Left ventricle myocardium inferior (tissue), 1 donor: ENCODE measurements around the gene TBL1X. TPM values are rescaled to one million over a fixed set of nuclear protein-coding genes. Genes with fewer than 3 reads are reported as not detected.

Experiments
- DNase-seq: peaks from one replicate; pipeline ENCODE4 v3.0.0-alpha.2; 2020
- H3K27ac ChIP-seq: fragments of 200-600 bp; replicated peaks from 2 replicates; pipeline ENCODE4 v1.8.0; 2021
- H3K27me3 ChIP-seq: fragments of 200-600 bp; 2 replicates; pipeline ENCODE4 v1.8.0; 2021; ENCODE audit warnings: low read depth
- H3K36me3 ChIP-seq: fragments of 200-600 bp; 2 replicates; pipeline ENCODE4 v1.8.0; 2021
- H3K4me1 ChIP-seq: fragments of 200-600 bp; 2 replicates; pipeline ENCODE4 v1.8.0; 2021
- H3K4me3 ChIP-seq: fragments of 200-600 bp; 2 replicates; pipeline ENCODE4 v1.8.0; 2021; ENCODE audit warnings: mild to moderate bottlenecking, moderate library complexity
- H3K9me3 ChIP-seq: fragments of 200-600 bp; replicated peaks from 2 replicates; pipeline ENCODE4 v1.8.0; 2021
- CTCF ChIP-seq: fragments of 200-600 bp; IDR thresholded peaks from 2 replicates; pipeline ENCODE4 v1.8.0; 2021; ENCODE audit warnings: antibody characterized with exemption, mild to moderate bottlenecking, borderline replicate concordance
- intact Hi-C: fragments of 100-400 bp; cut with micrococcal nuclease; formaldehyde crosslinking; loops from one replicate; pipeline ENCODE4 v1.11.0; 2022
- total RNA-seq: library from RNA; stranded (reverse); fragmentation: NEBNext Ultra II Directional; extraction: Animal tissue kit (Norgen Biotek cat#: 25700); gene quantifications from one replicate; pipeline ENCODE4 v1.2.1, GENCODE V29; 2021
- donor health status: DM: no; HTN: yes; CAD: no; lungs with severe emphysema.

The TBL1X gene
- total RNA-seq, 1 donor from 2014 or later = 9.4 TPM

GRCh38 chrX:9606971-9607370, 142.1 kb downstream of the TBL1X start:
- Histone ChIP-seq H3K27ac (no peak overlapping the region), H3K9me3 (no peaks in the 10 kb centered on the region), H3K27me3 (no peaks in the 10 kb centered on the region), H3K4me1 (no peaks in the 10 kb centered on the region), H3K36me3 (no peaks in the 10 kb centered on the region), H3K4me3 (no peak overlapping the region)
- TF ChIP-seq CTCF = no peak
- DNase-seq = no peak
- intact Hi-C loops = no loop called here

DNA sequence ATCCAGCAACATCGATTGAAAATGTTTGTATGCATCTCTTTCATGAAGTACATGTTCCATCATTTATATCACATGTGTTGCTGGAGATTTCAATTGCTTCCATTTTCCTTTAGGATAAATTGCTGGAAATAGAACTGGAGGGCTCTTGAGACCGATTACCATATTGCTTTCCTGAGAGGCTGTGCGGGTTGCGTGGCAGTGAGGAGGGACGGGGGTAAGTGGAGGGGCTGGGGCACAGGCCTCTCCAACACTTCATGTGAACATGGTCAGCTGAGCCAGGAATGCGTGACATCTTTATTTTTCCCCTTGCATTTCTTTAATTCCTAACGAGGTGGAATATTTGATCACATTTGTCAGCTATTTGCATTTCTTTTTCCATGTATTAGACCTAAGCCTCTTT, 144.6 kb downstream of the TBL1X start:
- Histone ChIP-seq H3K27me3 (no peaks in the 10 kb centered on the region), H3K36me3 (no peaks in the 10 kb centered on the region), H3K27ac (no peak overlapping the region), H3K9me3 (no peaks in the 10 kb centered on the region), H3K4me1 (no peaks in the 10 kb centered on the region), H3K4me3 (no peak overlapping the region)
- TF ChIP-seq CTCF = no peak
- intact Hi-C loops = no loop called here
- no peak for DNase-seq

- H3K4me3 ChIP-seq = no peak overlapping the region
- intact Hi-C loops = no loop called here
- no peaks in the 10 kb centered on the region for H3K4me1 ChIP-seq
Observed at GRCh38 chrX:9609987-9610386, 145.1 kb downstream of the TBL1X start.

DNA sequence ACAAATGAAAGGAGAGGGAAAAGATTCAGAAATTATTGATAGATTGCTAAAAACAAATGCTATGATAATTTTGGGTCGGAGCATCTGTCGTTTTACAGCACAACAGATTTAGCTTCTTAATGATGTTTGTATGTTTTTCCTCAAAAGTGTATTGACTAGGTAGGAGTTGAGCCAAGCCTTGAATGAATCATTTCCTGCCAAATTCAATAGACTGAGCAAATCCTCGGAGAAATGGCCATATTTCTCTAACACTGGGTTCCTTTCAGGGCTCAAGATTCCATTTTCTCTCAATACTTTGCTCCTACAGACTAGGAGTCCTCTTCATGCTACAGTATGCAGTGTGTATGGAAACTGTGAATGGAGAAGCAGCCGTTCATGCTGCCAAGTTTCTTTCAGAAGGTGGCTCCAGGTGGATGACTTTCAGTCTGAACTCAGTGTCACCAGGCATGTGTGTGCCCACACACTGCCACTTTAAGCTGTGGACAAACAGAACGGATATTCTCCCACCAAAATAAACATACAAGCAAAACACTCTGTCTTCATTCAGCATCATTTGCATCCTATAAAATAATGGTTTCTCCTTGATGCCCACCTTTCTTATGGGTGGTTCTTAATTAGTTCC, 146.0 kb downstream of the TBL1X start:
- intact Hi-C loops = no loop called here
- H3K4me1 ChIP-seq = no peaks in the 10 kb centered on the region

More at GRCh38 chrX:9609987-9610386, 145.1 kb downstream of the TBL1X start:
- TF ChIP-seq CTCF = no peak
- no peaks in the 10 kb centered on the region for H3K9me3 ChIP-seq
- no peak overlapping the region for H3K27ac ChIP-seq
- no peak for DNase-seq
- no peaks in the 10 kb centered on the region for H3K36me3 ChIP-seq
- H3K27me3 ChIP-seq = no peaks in the 10 kb centered on the region

DNA sequence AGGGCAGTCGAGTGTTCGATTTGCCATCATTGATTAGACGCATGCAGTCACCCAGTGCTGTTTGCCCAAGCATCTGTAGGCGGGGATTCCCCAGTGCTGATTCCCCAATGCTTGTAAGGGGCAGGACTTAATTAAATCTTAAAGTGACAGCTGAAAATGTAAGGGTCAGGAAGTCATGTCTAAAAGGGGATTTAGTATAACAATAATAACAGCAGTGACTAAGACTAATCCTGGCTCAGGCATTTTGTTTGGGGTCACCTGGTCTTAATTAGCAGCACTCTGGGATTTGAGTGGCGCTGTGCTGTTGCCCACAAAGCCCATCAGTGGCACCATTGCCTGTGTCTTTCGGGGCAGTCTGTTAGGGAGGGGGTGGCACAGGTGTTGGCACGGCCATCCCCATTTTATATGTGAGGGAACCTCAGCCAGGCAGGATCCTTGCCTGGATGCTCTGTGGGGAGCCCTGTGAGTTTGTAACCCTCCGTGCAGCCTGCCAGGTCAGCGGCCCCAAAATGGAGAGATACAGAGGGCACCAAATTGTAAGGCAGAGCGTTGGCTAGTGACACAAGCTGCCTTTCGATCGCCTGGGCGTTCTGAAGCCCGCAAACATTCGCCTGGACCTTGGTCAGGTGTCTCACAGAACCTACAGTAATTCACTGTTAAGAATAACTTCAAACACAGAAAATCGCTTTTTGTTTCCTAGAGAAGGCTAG, 146.7 kb downstream of the TBL1X start:
- no peaks in the 10 kb centered on the region for H3K9me3 ChIP-seq
- H3K27ac ChIP-seq = no peak overlapping the region
- no peaks in the 10 kb centered on the region for H3K4me1 ChIP-seq
- no peak overlapping the region for H3K4me3 ChIP-seq
- H3K27me3 ChIP-seq = no peaks in the 10 kb centered on the region
- no peaks in the 10 kb centered on the region for H3K36me3 ChIP-seq
- TF ChIP-seq CTCF = no peak
- intact Hi-C loops = no loop called here
- no peak for DNase-seq

More for the DNA sequence above, 146.0 kb downstream of the TBL1X start:
- Histone ChIP-seq H3K27ac (no peak overlapping the region), H3K36me3 (no peaks in the 10 kb centered on the region), H3K9me3 (no peaks in the 10 kb centered on the region), H3K4me3 (no peak overlapping the region), H3K27me3 (no peaks in the 10 kb centered on the region)
- no peak for DNase-seq
- TF ChIP-seq CTCF = no peak
